Dendritic cell treated with granulocyte-macrophage colony-stimulating factor and Interleukin-4, amounts not matched to agents 40 ng/mL and 50 ng/mL, for 4 days (primary cell): ENCODE results near the gene AIPL1.

Source experiments
- H3K27ac Mint-ChIP-seq: one replicate; pipeline ENCODE4 v1.8.0; 2022; ENCODE audit warnings: mild to moderate bottlenecking, mixed read lengths
- H3K27me3 Mint-ChIP-seq: one replicate; pipeline ENCODE4 v1.8.0; 2022; ENCODE audit warnings: mild to moderate bottlenecking, mixed read lengths
- H3K36me3 Mint-ChIP-seq: one replicate; pipeline ENCODE4 v1.8.0; 2022; ENCODE audit warnings: low read depth, mixed read lengths
- H3K4me1 Mint-ChIP-seq: one replicate; pipeline ENCODE4 v1.8.0; 2022; ENCODE audit warnings: low read depth, mixed read lengths
- H3K4me3 Mint-ChIP-seq: one replicate; pipeline ENCODE4 v1.8.0; 2022; ENCODE audit warnings: mild to moderate bottlenecking, moderate library complexity, mixed read lengths
- H3K9me3 Mint-ChIP-seq: one replicate; pipeline ENCODE4 v1.8.0; 2022; ENCODE audit warnings: mixed read lengths
- intact Hi-C: fragments of 100-400 bp; cut with micrococcal nuclease; formaldehyde crosslinking; loops from one replicate; pipeline ENCODE4 v1.15.0; 2022

AIPL1 gene

GRCh38 chr17:6374761-6375312 is 60.1 kb downstream of the AIPL1 start:
- H3K9me3 Mint-ChIP-seq, result peaks cover 9% of the 10 kb centered on the region
- H3K4me1 Mint-ChIP-seq, result no peaks in the 10 kb centered on the region
- H3K27ac Mint-ChIP-seq, result no peak overlapping the region
- no peaks in the 10 kb centered on the region for H3K36me3 Mint-ChIP-seq
- H3K27me3 Mint-ChIP-seq, result peaks cover 28% of the 10 kb centered on the region
- H3K4me3 Mint-ChIP-seq, result no peak overlapping the region
- intact Hi-C loops, result no loop called here

DNA sequence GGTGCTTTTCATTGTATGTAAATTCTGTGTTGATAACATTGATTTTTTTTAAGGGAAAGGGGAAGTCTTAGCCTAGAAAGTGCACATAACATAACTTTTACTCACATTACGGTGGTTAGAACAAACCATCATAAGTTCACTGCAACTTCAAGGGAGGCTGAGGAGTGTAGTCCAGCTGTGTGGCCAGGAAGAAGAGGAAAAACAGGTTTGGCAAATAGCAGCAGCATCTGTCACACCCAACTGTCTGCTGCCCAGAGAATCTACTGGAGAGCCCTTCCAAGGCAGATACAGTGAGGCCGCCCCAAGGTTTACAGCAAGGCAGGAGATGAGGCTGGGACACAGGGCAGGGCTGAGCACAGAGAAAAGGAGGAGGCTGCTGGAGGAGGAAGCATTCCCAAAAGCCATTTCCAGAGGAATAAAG is 60.6 kb downstream of the AIPL1 start:
- Mint-ChIP-seq H3K4me3 (no peak overlapping the region), H3K27me3 (peaks cover 28% of the 10 kb centered on the region), H3K36me3 (no peaks in the 10 kb centered on the region), H3K4me1 (no peaks in the 10 kb centered on the region), H3K9me3 (peaks cover 9% of the 10 kb centered on the region), H3K27ac (no peak overlapping the region)
- intact Hi-C loops, result no loop called here
